A673 (cell line): ENCODE results near the gene C18orf32. TPM values are rescaled to one million over a fixed set of nuclear protein-coding genes. Genes with fewer than 3 reads are reported as not detected.
A peak's percentile ranks its signal among the peaks of the same experiment; 100 is the strongest.

Experiments
- BruUV-seq: library from RNA; stranded (reverse); fragments of 400-500 nt; replicated peaks from 2 replicates; lab custom pipeline; 2021; lab: Mats Ljungman, UMichigan
- CTCF ChIA-PET: fragments of 300-600 bp; sonication (Branson Sonifier 250); formaldehyde crosslinking; loops from one replicate; lab custom pipeline; 2022; ENCODE audit warnings: antibody characterized with exemption; lab: Charles Lee
- POLR2A ChIA-PET: fragments of 300-600 bp; sonication (Branson Sonifier 250); formaldehyde crosslinking; loops from one replicate; lab custom pipeline; 2022; ENCODE audit warnings: antibody characterized with exemption; ENCODE audit not compliant: low non-redundant PET; lab: Charles Lee
- DNase-seq: peaks from one replicate; pipeline ENCODE4 v3.0.0-alpha.2; 2015; ENCODE audit warnings: low spot score
- H3K27ac ChIP-seq: fragments of 200-600 bp; sonication (generic); 2 replicates; pipeline ENCODE4 v1.5.1; 2016; ENCODE audit warnings: mixed run types, low read depth, mild to moderate bottlenecking, mixed read lengths, antibody characterized with exemption, low read length; ENCODE audit not compliant: poor library complexity, severe bottlenecking
- H3K27me3 ChIP-seq: fragments of 200-600 bp; sonication (generic); replicated peaks from 2 replicates; pipeline ENCODE4 v1.6.1; 2017; ENCODE audit warnings: mixed run types, low read depth, mild to moderate bottlenecking, mixed read lengths, antibody characterized with exemption, low read length; ENCODE audit not compliant: insufficient read depth, poor library complexity
- H3K36me3 ChIP-seq: fragments of 200-600 bp; sonication (generic); 2 replicates; pipeline ENCODE4 v1.6.1; 2016; ENCODE audit warnings: mixed run types, mild to moderate bottlenecking, mixed read lengths, antibody characterized with exemption, low read length; ENCODE audit not compliant: insufficient read depth, poor library complexity, severe bottlenecking
- H3K4me1 ChIP-seq: fragments of 200-600 bp; sonication (generic); 2 replicates; pipeline ENCODE4 v1.6.1; 2017; ENCODE audit warnings: mixed run types, mild to moderate bottlenecking, mixed read lengths, antibody characterized with exemption, low read length; ENCODE audit not compliant: insufficient read depth, poor library complexity, severe bottlenecking
- H3K4me3 ChIP-seq: fragments of 200-600 bp; sonication (generic); 2 replicates; pipeline ENCODE4 v1.5.1; 2016; ENCODE audit warnings: low read depth, mixed run types, mild to moderate bottlenecking, mixed read lengths, low read length; ENCODE audit not compliant: poor library complexity, severe bottlenecking
- H3K9me3 ChIP-seq: fragments of 200-600 bp; sonication (generic); 2 replicates; pipeline ENCODE4 v1.6.1; 2016; ENCODE audit warnings: mixed run types, low read depth, mild to moderate bottlenecking, mixed read lengths, antibody characterized with exemption, low read length; ENCODE audit not compliant: poor library complexity, severe bottlenecking
- EZH2 ChIP-seq: fragments of 200-600 bp; sonication (generic); IDR thresholded peaks from 2 replicates; pipeline ENCODE4 v1.6.1; 2017; ENCODE audit warnings: borderline replicate concordance, low read depth, mild to moderate bottlenecking, mixed read lengths, antibody characterized with exemption, low read length; ENCODE audit not compliant: poor library complexity, severe bottlenecking
- intact Hi-C: fragments of 100-400 bp; cut with micrococcal nuclease; formaldehyde crosslinking; loops from one replicate; pipeline ENCODE4 v1.10.0; 2022; ENCODE audit not compliant: unreplicated experiment
- total RNA-seq: library from RNA; stranded (reverse); gene quantifications from 2 replicates; pipeline ENCODE4 v1.2.3, GENCODE V29; 2021
- TF ChIP-seq, protein P1 (sequence below): fragments of 300-800, 200-600 bp; sonication (generic); conservative IDR thresholded peaks from 2 replicates; pipeline ENCODE4 v1.5.1; 2017; ENCODE audit warnings: low read depth, mild to moderate bottlenecking, antibody characterized with exemption, low read length, moderate library complexity, mixed read lengths

Gene C18orf32
- total RNA-seq, 1 experiment from 2014 or later, result 43.8 TPM

GRCh38 chr18:49503931-49504330 lies 16.9 kb upstream of the C18orf32 start:
- no peaks in the 10 kb centered on the region for H3K27me3 ChIP-seq
- BruUV-seq, result no TSS peak
- peaks cover 8% of the 10 kb centered on the region for H3K4me1 ChIP-seq
- intact Hi-C loops, result no loop called here
- no peaks in the 10 kb centered on the region for H3K36me3 ChIP-seq
- CTCF ChIA-PET, result no interaction called here
- no peak for TF ChIP-seq EZH2
- no peaks in the 10 kb centered on the region for H3K9me3 ChIP-seq
- H3K27ac ChIP-seq, result no peak overlapping the region
- no peak for DNase-seq
- POLR2A ChIA-PET, result no interaction called here
- no peak overlapping the region for H3K4me3 ChIP-seq

- CTCF ChIA-PET, result no interaction called here
- H3K27me3 ChIP-seq, result no peaks in the 10 kb centered on the region
- H3K9me3 ChIP-seq, result no peaks in the 10 kb centered on the region
- TF ChIP-seq, protein P1, sequence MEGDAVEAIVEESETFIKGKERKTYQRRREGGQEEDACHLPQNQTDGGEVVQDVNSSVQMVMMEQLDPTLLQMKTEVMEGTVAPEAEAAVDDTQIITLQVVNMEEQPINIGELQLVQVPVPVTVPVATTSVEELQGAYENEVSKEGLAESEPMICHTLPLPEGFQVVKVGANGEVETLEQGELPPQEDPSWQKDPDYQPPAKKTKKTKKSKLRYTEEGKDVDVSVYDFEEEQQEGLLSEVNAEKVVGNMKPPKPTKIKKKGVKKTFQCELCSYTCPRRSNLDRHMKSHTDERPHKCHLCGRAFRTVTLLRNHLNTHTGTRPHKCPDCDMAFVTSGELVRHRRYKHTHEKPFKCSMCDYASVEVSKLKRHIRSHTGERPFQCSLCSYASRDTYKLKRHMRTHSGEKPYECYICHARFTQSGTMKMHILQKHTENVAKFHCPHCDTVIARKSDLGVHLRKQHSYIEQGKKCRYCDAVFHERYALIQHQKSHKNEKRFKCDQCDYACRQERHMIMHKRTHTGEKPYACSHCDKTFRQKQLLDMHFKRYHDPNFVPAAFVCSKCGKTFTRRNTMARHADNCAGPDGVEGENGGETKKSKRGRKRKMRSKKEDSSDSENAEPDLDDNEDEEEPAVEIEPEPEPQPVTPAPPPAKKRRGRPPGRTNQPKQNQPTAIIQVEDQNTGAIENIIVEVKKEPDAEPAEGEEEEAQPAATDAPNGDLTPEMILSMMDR, result no peak
- no peak for TF ChIP-seq EZH2
- peak; percentile 60 for DNase-seq
- peaks cover 8% of the 10 kb centered on the region for H3K4me1 ChIP-seq
- H3K36me3 ChIP-seq, result no peaks in the 10 kb centered on the region
- H3K4me3 ChIP-seq, result no peak overlapping the region
- POLR2A ChIA-PET, result no interaction called here
- no peak overlapping the region for H3K27ac ChIP-seq
- intact Hi-C loops, result no loop called here
- no TSS peak for BruUV-seq
Measured at GRCh38 chr18:49500201-49500921, 13.3 kb upstream of the C18orf32 start.

GRCh38 chr18:49499046-49499637 lies 12.1 kb upstream of the C18orf32 start:
- DNase-seq, result no peak
- CTCF ChIA-PET, result interaction anchor here (0.6 kb wide), 1 partner anchor 10 kb away, joined by 6 read pairs; no protein-coding TSS in a partner anchor
- no peak overlapping the region for H3K4me3 ChIP-seq

More at GRCh38 chr18:49499046-49499637, 12.1 kb upstream of the C18orf32 start:
- H3K4me1 ChIP-seq, result peaks cover 18% of the 10 kb centered on the region
- TF ChIP-seq EZH2, result no peak
- TF ChIP-seq, protein P1, result no peak
- no peaks in the 10 kb centered on the region for H3K9me3 ChIP-seq
- H3K27me3 ChIP-seq, result no peaks in the 10 kb centered on the region
- intact Hi-C loops, result no loop called here
- POLR2A ChIA-PET, result no interaction called here
- BruUV-seq, result no TSS peak
- no peak overlapping the region for H3K27ac ChIP-seq
- no peaks in the 10 kb centered on the region for H3K36me3 ChIP-seq
